ENCODE results near the gene NRF1. TPM values are rescaled to one million over a fixed set of nuclear protein-coding genes. Genes with fewer than 3 reads are reported as not detected.

NRF1 gene
- total and polyA plus RNA-seq, 10 of the 15 experiments (the other 5 are each of a cell fraction or from before 2014, with no cell fraction given) = 3.5 to 23.1 (median 13.5) TPM

GRCh38 chr7:129804111-129804889 is 192.8 kb downstream of the NRF1 start:
- H3K27ac ChIP-seq (ENCODE audit: control insufficient read depth, insufficient read depth) = no peak overlapping the region
- SMC1A ChIA-PET (ENCODE audit: uncharacterized antibody, unreplicated experiment) = interaction anchor here (1.3 kb wide), 1 partner anchor 10 kb away, joined by 4 read pairs; no protein-coding TSS in a partner anchor
- H3K27me3 ChIP-seq (replicated peaks in 1 of 2; ENCODE audit: control insufficient read depth in 2 of 2, insufficient read depth in 2 of 2, low read length in 1 of 2) = no peaks in the 10 kb centered on the region; a peak in 1 of 4 replicates
- no peaks in the 10 kb centered on the region for H3K36me3 ChIP-seq (ENCODE audit: control insufficient read depth in 2 of 2, insufficient read depth in 2 of 2, low read length in 1 of 2)
- no TSS peak for BruUV-seq (replicated peaks)
- in situ Hi-C loops (cut with MboI) (no loop called here), intact Hi-C loops (cut with micrococcal nuclease; ENCODE audit: unreplicated experiment) (no loop called here)
- RAD21 ChIA-PET (ENCODE audit: unreplicated experiment) = no interaction called here
- no peak for FAIRE-seq
- WGBS (ENCODE audit: insufficient coverage, insufficient replicate concordance, low lambda C conversion rate, missing lambda C conversion rate) = 53% methylated on average over 22 of the region's 22 CpGs
- H4K20me1 ChIP-seq (ENCODE audit: control insufficient read depth, insufficient read depth) = no peaks in the 10 kb centered on the region
- POLR2A ChIA-PET = interaction anchor here (0.5 kb wide), 1 partner anchor 1368 kb away, joined by 4 read pairs; no protein-coding TSS in a partner anchor
- no peak for DNase-seq (ENCODE audit: low read depth, low spot score)
- no peak overlapping the region for H3K4me3 ChIP-seq
- no peak overlapping the region for H3K9ac ChIP-seq (ENCODE audit: control insufficient read depth, insufficient read depth, low read length)
- no peaks in the 10 kb centered on the region for H3K9me3 ChIP-seq (replicated peaks; ENCODE audit: control insufficient read depth, insufficient read depth, low read length)
- H2AFZ ChIP-seq (ENCODE audit: control insufficient read depth, low read depth, low read length) = no peak overlapping the region
- H3K4me2 ChIP-seq (ENCODE audit: control insufficient read depth, insufficient read depth) = no peak overlapping the region
- TF ChIP-seq EED (IDR thresholded peaks at IDR 0.05; ENCODE audit: low read depth) (no peak), E2F4 (IDR thresholded peaks at IDR 0.05; ENCODE audit: low read depth, low read length) (no peak), MEF2B (IDR thresholded peaks at IDR 0.05; ENCODE audit: partially characterized antibody, poor library complexity, severe bottlenecking) (no peak), E4F1 (IDR thresholded peaks at IDR 0.05; ENCODE audit: borderline replicate concordance, partially characterized antibody) (no peak), MAX (IDR thresholded peaks at IDR 0.05; ENCODE audit: low read depth, low read length) (no peak), HDAC2 (IDR thresholded peaks at IDR 0.05) (no peak), PML (IDR thresholded peaks at IDR 0.05; ENCODE audit: low read length) (no peak), BCLAF1 (IDR thresholded peaks at IDR 0.05) (no peak), CREM (IDR thresholded peaks at IDR 0.05; ENCODE audit: low read depth) (no peak), EZH2 (IDR thresholded peaks at IDR 0.05; ENCODE audit: borderline replicate concordance, control insufficient read depth, low read depth, low read length) (no peak), LARP7 (IDR thresholded peaks at IDR 0.05) (no peak), ZZZ3 (IDR thresholded peaks at IDR 0.05; ENCODE audit: control insufficient read depth, insufficient read length, low read depth) (no peak)
- CTCF ChIA-PET = no interaction called here
- H3K79me2 ChIP-seq (ENCODE audit: control insufficient read depth, insufficient read depth, low read length) = no peaks in the 10 kb centered on the region
- no peaks in the 10 kb centered on the region for H3K4me1 ChIP-seq (ENCODE audit: control insufficient read depth, insufficient read depth, low read length)
- no peak for ATAC-seq
